ENCODE measurements around the gene S100A2. TPM values are rescaled to one million over a fixed set of nuclear protein-coding genes. Genes with fewer than 3 reads are reported as not detected.
"Not testable (repeated sequence)": the region's sequence is repeated elsewhere in the genome, so short reads cannot be mapped to it uniquely, and the experiment has no call there.

S100A2 gene
- polyA plus RNA-seq, 2 of the 4 experiments (the other 2 are of a cell fraction) = 5.1 to 15.9 TPM

GRCh38 chr1:153583976-153584375 is 18.3 kb upstream of the S100A2 start:
- TF ChIP-seq EHF (CRISPR knock-in tag; IDR thresholded peaks at IDR 0.05) = no peak
- Histone ChIP-seq H3K27ac (no peak overlapping the region), H3K4me3 (no peak overlapping the region), H3K4me2 (no peak overlapping the region), H3K4me1 (peaks cover 7% of the 10 kb centered on the region; the same call in 1 of the 3 replicates), H3K9me3 (no peaks in the 10 kb centered on the region)
- FAIRE-seq = no peak
- ATAC-seq = no peak
- 61% methylated on average over 2 of the region's 2 CpGs for WGBS (ENCODE audit: missing lambda C conversion rate)
- DNase-seq (ENCODE audit: low read depth in 1 of 2, low spot score in 1 of 2) = no peak
- ChIA-PET CTCF (interaction anchor here (0.7 to 2.1 kb wide), 3 partner anchors 9 to 50 kb away, joined by 3 to 7 read pairs (median 5); partner anchors contain the start of genes CHTOP, S100A1 and S100A13), POLR2A (interaction anchor here (1.3 kb wide), 1 partner anchor 43 kb away, joined by 3 read pairs; the partner anchor contains the start of gene S100A13)

- H3K4me3 ChIP-seq; H3K9me3 ChIP-seq; POLR2A ChIA-PET; ATAC-seq; H3K27ac ChIP-seq; H3K4me2 ChIP-seq; DNase-seq (ENCODE audit: low read depth in 1 of 2, low spot score in 1 of 2); FAIRE-seq: not testable (repeated sequence)
- peaks cover 11% of the 10 kb centered on the region; the same call in 2 of the 3 replicates for H3K4me1 ChIP-seq
- 79% methylated on average over 3 of the region's 3 CpGs for WGBS (ENCODE audit: missing lambda C conversion rate)
- CTCF ChIA-PET = interaction anchor here (2.1 kb wide), 1 partner anchor 9 kb away, joined by 5 read pairs; no protein-coding TSS in a partner anchor
These were observed 17.9 kb upstream of the S100A2 start for GRCh38 chr1:153583514-153583913.

GRCh38 chr1:153582836-153583235 is 17.2 kb upstream of the S100A2 start:
- FAIRE-seq, POLR2A ChIA-PET: not testable (repeated sequence)
- CTCF ChIA-PET = interaction anchor here (2.3 kb wide), 1 partner anchor 11 kb away, joined by 22 read pairs; no protein-coding TSS in a partner anchor

GRCh38 chr1:153578936-153579335 is 13.3 kb upstream of the S100A2 start:
- H3K4me3 ChIP-seq = no peak overlapping the region
- POLR2A ChIA-PET = no interaction called here
- 51% methylated on average over 3 of the region's 3 CpGs for WGBS (ENCODE audit: missing lambda C conversion rate)
- FAIRE-seq = no peak
- TF ChIP-seq JUNB (IDR thresholded peaks at IDR 0.05) (no peak), EHF (CRISPR knock-in tag; IDR thresholded peaks at IDR 0.05) (no peak), ZC3H11A (IDR thresholded peaks at IDR 0.05) (no peak), EP300 (IDR thresholded peaks at IDR 0.05) (no peak), KDM1A (IDR thresholded peaks at IDR 0.05; ENCODE audit: low read depth) (no peak), RNF2 (IDR thresholded peaks at IDR 0.05; ENCODE audit: borderline replicate concordance, low read depth) (no peak), HMGXB4 (CRISPR knock-in tag; IDR thresholded peaks at IDR 0.05; ENCODE audit: borderline replicate concordance) (no peak), RARB (CRISPR knock-in tag; IDR thresholded peaks at IDR 0.05) (no peak), FOSL2 (IDR thresholded peaks at IDR 0.05) (no peak), FOSL2 (CRISPR knock-in tag; IDR thresholded peaks at IDR 0.05) (no peak), NR3C1 (IDR thresholded peaks at IDR 0.05) (no peak)
- CTCF ChIA-PET = interaction anchor here (1.0 to 4.3 kb wide), 4 partner anchors 10 to 49 kb away, joined by 3 to 29 read pairs (median 16); partner anchors contain the start of genes S100A1 and S100A13
- peaks cover 24% of the 10 kb centered on the region for H3K4me1 ChIP-seq
- H3K9me3 ChIP-seq = no peaks in the 10 kb centered on the region
- peak overlapping the region; percentile 4; the same call in 1 of the 3 replicates for H3K4me2 ChIP-seq
- 0 out of 6 replicates have a peak overlapping the region, but pooled peaks of 1 of the 2 experiments have one; percentile 36 for H3K27ac ChIP-seq
- DNase-seq (ENCODE audit: low read depth in 1 of 2, low spot score in 1 of 2) = no peak
- peak in 1 of 2 experiments; percentile 59; a peak in 3 of 6 replicates for ATAC-seq

More at GRCh38 chr1:153582836-153583235, 17.2 kb upstream of the S100A2 start:
- H3K9me3 ChIP-seq; ATAC-seq; H3K4me2 ChIP-seq; H3K27ac ChIP-seq; H3K4me3 ChIP-seq; DNase-seq (ENCODE audit: low read depth in 1 of 2, low spot score in 1 of 2): not testable (repeated sequence)
- 94% methylated on average over 12 of the region's 34 CpGs for WGBS (ENCODE audit: missing lambda C conversion rate)
- H3K4me1 ChIP-seq = peaks cover 18% of the 10 kb centered on the region

GRCh38 chr1:153578490-153578889 is 12.8 kb upstream of the S100A2 start:
- DNase-seq (ENCODE audit: low read depth in 1 of 2, low spot score in 1 of 2) (no peak), ATAC-seq (peak; percentile 34 to 71; a peak in 4 of 6 replicates), FAIRE-seq (peak; percentile 43)
- Histone ChIP-seq H3K4me3 (no peak overlapping the region), H3K9me3 (no peaks in the 10 kb centered on the region), H3K4me1 (peaks cover 21% of the 10 kb centered on the region), H3K4me2 (peak overlapping the region; percentile 48; the same call in 2 of the 3 replicates), H3K27ac (peak overlapping the region in 1 of 2 experiments; percentile 69; a peak in 2 of 6 replicates)
- POLR2A ChIA-PET = interaction anchor here (1.3 kb wide), 1 partner anchor 55 kb away, joined by 5 read pairs; the partner anchor contains the start of gene CHTOP
- TF ChIP-seq RCOR1 (IDR thresholded peaks at IDR 0.05; ENCODE audit: low read depth, low read length) = no peak
- TF ChIP-seq ELK1 (IDR thresholded peaks at IDR 0.05; ENCODE audit: low read depth, low read length) = no peak
- TF ChIP-seq MAZ (IDR thresholded peaks at IDR 0.05; ENCODE audit: borderline replicate concordance, low read depth, low read length) = no peak
- CTCF ChIA-PET = interaction anchor here (1.0 to 4.3 kb wide), 5 partner anchors 10 to 224 kb away, joined by 3 to 29 read pairs (median 7); partner anchors contain the start of genes S100A1 and S100A13

All from A549 (cell line).